Superior temporal gyrus (tissue), 1 donor: ENCODE measurements around the gene RIPK3.
"Not testable (repeated sequence)": the region's sequence is repeated elsewhere in the genome, so short reads cannot be mapped to it uniquely, and the experiment has no call there.

ENCODE experiments used
- DNase-seq: peaks from one replicate; pipeline ENCODE4 v3.0.0-alpha.2; 2016; ENCODE audit errors: extremely low spot score

RIPK3 gene

GRCh38 chr14:24369463-24369862 is 29.7 kb upstream of the RIPK3 start:
- no peak for DNase-seq

GRCh38 chr14:24368562-24369252 is 28.9 kb upstream of the RIPK3 start:
- no peak for DNase-seq

GRCh38 chr14:24368212-24368561 is 28.4 kb upstream of the RIPK3 start:
- DNase-seq = no peak

- DNase-seq = no peak
Observed at GRCh38 chr14:24367514-24368211, 27.9 kb upstream of the RIPK3 start, which contains the start of gene NFATC4. Gene NFATC4 (plus strand): TSS chr14:24368184. CDS start chr14:24368341, 157 bp downstream.

- no peak for DNase-seq
Observed at GRCh38 chr14:24366721-24367513, 27.1 kb upstream of the RIPK3 start.

- no peak for DNase-seq
Observed at GRCh38 chr14:24366413-24366720, 26.6 kb upstream of the RIPK3 start.

- DNase-seq = no peak
Observed at GRCh38 chr14:24365600-24366412, 26.0 kb upstream of the RIPK3 start.

- no peak for DNase-seq
Observed at GRCh38 chr14:24364841-24365240, 25.1 kb upstream of the RIPK3 start.

- no peak for DNase-seq
Observed at GRCh38 chr14:24363401-24363800, 23.6 kb upstream of the RIPK3 start.

GRCh38 chr14:24362241-24362960 is 22.6 kb upstream of the RIPK3 start:
- DNase-seq = no peak

- no peak for DNase-seq
Observed at GRCh38 chr14:24361326-24361725, 21.5 kb upstream of the RIPK3 start.

GRCh38 chr14:24360281-24360680 is 20.5 kb upstream of the RIPK3 start:
- no peak for DNase-seq

GRCh38 chr14:24356208-24356607 is 16.4 kb upstream of the RIPK3 start:
- no peak for DNase-seq

- no peak for DNase-seq
Observed at GRCh38 chr14:24355009-24355408, 15.2 kb upstream of the RIPK3 start.

GRCh38 chr14:24354482-24354825 is 14.7 kb upstream of the RIPK3 start:
- DNase-seq = not testable (repeated sequence)

GRCh38 chr14:24353559-24354481 is 14.0 kb upstream of the RIPK3 start:
- DNase-seq = no peak

GRCh38 chr14:24351517-24351916 is 11.7 kb upstream of the RIPK3 start:
- no peak for DNase-seq

- DNase-seq = no peak
Observed at GRCh38 chr14:24349742-24350141, 10.0 kb upstream of the RIPK3 start.

GRCh38 chr14:24348186-24348585 is 8.4 kb upstream of the RIPK3 start:
- DNase-seq = no peak

GRCh38 chr14:24347134-24347533 is 7.3 kb upstream of the RIPK3 start:
- no peak for DNase-seq
